SK-N-SH treated with all-trans-retinoic acid at 6 μM for 48 hours (cell line): ENCODE measurements around the gene C17orf113.

ENCODE experiments used
- ATAC-seq: fragments of 200-7000 bp; cut with Tn5 transposase; 3 replicates; pipeline ENCODE4 v1.9.1; 2020; ENCODE audit warnings: mild to moderate bottlenecking, moderate library complexity
- ARNTL ChIP-seq: fragments of 450-650 bp; formaldehyde crosslinking; IDR thresholded peaks from 2 replicates; pipeline ENCODE4 v1.5.0; 2020; ENCODE audit warnings: low read depth, mild to moderate bottlenecking, moderate library complexity, borderline replicate concordance
- BACH2 ChIP-seq: fragments of 250-450 bp; sonication (Bioruptor Pico); IDR thresholded peaks from 2 replicates; pipeline ENCODE4 v1.9.0; 2021; ENCODE audit warnings: mild to moderate bottlenecking, borderline replicate concordance
- CSDC2 ChIP-seq: fragments of 250-450 bp; sonication (Bioruptor Pico); IDR thresholded peaks from 2 replicates; pipeline ENCODE4 v1.5.0; 2020; ENCODE audit warnings: mild to moderate bottlenecking, moderate library complexity
- ESRRG ChIP-seq: fragments of 250-450 bp; sonication (Bioruptor Pico); IDR thresholded peaks from 2 replicates; pipeline ENCODE4 v1.6.1; 2021; ENCODE audit warnings: mild to moderate bottlenecking
- GLIS3 ChIP-seq: fragments of 250-450 bp; sonication (Bioruptor Pico); IDR thresholded peaks from 2 replicates; pipeline ENCODE4 v1.5.0; 2020; ENCODE audit warnings: mild to moderate bottlenecking, moderate library complexity
- OSR1 ChIP-seq: fragments of 250-450 bp; sonication (Bioruptor Pico); IDR thresholded peaks from 2 replicates; pipeline ENCODE4 v1.8.0; 2022; ENCODE audit warnings: moderate library complexity, mild to moderate bottlenecking, inconsistent platforms
- PPARA ChIP-seq: fragments of 250-450 bp; sonication (Bioruptor Pico); IDR thresholded peaks from 2 replicates; pipeline ENCODE4 v1.5.0; 2020; ENCODE audit warnings: mild to moderate bottlenecking, borderline replicate concordance
- RARB ChIP-seq: fragments of 250-450 bp; sonication (Bioruptor Pico); IDR thresholded peaks from 2 replicates; pipeline ENCODE4 v1.8.0; 2021; ENCODE audit warnings: mild to moderate bottlenecking, moderate library complexity
- SNAI2 ChIP-seq: fragments of 250-450 bp; sonication (Bioruptor Pico); IDR thresholded peaks from 2 replicates; pipeline ENCODE4 v1.5.0; 2020; ENCODE audit warnings: mild to moderate bottlenecking, moderate library complexity
- ZC3H10 ChIP-seq: fragments of 250-450 bp; sonication (Bioruptor Pico); IDR thresholded peaks from 2 replicates; pipeline ENCODE4 v1.5.1; 2021; ENCODE audit warnings: mild to moderate bottlenecking, moderate library complexity
- ZFP30 ChIP-seq: fragments of 450-650 bp; formaldehyde crosslinking; IDR thresholded peaks from 2 replicates; pipeline ENCODE4 v1.5.0; 2022; ENCODE audit warnings: mild to moderate bottlenecking, moderate library complexity
- ZNF565 ChIP-seq: fragments of 450-650 bp; formaldehyde crosslinking; conservative IDR thresholded peaks from 2 replicates; pipeline ENCODE4 v1.5.0; 2020; ENCODE audit warnings: low read depth, mild to moderate bottlenecking, moderate library complexity
- ZNF8 ChIP-seq: fragments of 450-650 bp; formaldehyde crosslinking; IDR thresholded peaks from 2 replicates; pipeline ENCODE4 v1.5.0; 2020; ENCODE audit warnings: mild to moderate bottlenecking, moderate library complexity
- TF ChIP-seq, protein P1 (sequence below): fragments of 250-450 bp; sonication (Bioruptor Pico); IDR thresholded peaks from 2 replicates; pipeline ENCODE4 v1.8.0; 2020; ENCODE audit warnings: mild to moderate bottlenecking, moderate library complexity, borderline replicate concordance
- TF ChIP-seq, protein P2 (sequence below): fragments of 250-450 bp; sonication (Bioruptor Pico); IDR thresholded peaks from 2 replicates; pipeline ENCODE4 v1.5.1; 2021; ENCODE audit warnings: mild to moderate bottlenecking, moderate library complexity
- TF ChIP-seq, protein P3 (sequence below): fragments of 250-450 bp; sonication (Bioruptor Pico); IDR thresholded peaks from 2 replicates; pipeline ENCODE4 v1.8.0; 2021; ENCODE audit warnings: low read depth, mild to moderate bottlenecking, moderate library complexity, borderline replicate concordance

C17orf113 gene

DNA sequence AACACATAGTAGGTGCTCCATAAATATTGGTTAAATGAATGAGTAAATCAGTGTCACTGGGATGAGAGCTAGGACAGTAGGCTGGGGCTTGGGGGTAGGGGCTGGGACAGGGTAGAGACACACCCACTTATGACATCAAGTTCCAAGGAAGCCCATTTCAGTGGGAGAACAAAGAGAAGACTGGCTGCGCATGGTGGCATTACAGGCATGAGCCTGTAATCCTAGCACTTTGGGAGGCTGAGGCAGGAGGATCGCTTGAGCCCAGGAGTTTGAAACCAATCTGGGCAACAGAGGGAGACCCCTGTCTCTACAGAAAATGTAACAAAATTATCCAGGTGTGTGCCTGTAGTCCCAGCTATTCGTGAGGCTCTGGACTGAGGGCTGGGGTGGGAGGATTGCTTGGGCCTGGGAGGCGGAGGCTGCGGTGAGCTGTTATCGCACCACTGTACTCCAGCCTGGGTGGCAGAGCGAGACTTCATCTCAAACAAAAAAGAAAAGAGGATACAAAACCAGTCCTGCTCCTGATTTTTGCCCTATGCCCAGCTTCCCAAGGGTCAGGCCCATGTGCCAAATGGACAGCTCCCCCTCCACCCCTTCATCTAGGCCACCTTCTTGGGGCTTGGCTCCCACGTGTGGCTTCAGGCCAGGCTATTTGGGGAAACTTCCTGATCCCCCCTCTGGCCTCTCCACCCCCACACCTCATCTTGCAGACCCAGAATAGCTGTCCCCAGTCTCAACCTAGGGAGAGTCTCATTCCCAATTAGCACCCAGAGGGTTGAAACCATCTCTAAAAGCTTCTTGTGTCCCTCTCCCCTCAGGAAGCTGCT, 40.8 kb upstream of the C17orf113 start:
- TF ChIP-seq, protein P1, sequence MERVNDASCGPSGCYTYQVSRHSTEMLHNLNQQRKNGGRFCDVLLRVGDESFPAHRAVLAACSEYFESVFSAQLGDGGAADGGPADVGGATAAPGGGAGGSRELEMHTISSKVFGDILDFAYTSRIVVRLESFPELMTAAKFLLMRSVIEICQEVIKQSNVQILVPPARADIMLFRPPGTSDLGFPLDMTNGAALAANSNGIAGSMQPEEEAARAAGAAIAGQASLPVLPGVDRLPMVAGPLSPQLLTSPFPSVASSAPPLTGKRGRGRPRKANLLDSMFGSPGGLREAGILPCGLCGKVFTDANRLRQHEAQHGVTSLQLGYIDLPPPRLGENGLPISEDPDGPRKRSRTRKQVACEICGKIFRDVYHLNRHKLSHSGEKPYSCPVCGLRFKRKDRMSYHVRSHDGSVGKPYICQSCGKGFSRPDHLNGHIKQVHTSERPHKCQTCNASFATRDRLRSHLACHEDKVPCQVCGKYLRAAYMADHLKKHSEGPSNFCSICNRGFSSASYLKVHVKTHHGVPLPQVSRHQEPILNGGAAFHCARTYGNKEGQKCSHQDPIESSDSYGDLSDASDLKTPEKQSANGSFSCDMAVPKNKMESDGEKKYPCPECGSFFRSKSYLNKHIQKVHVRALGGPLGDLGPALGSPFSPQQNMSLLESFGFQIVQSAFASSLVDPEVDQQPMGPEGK (CRISPR knock-in tag), result no peak
- TF ChIP-seq ZNF565 (CRISPR knock-in tag), result no peak
- TF ChIP-seq ZC3H10 (CRISPR knock-in tag), result no peak
- TF ChIP-seq, protein P2, sequence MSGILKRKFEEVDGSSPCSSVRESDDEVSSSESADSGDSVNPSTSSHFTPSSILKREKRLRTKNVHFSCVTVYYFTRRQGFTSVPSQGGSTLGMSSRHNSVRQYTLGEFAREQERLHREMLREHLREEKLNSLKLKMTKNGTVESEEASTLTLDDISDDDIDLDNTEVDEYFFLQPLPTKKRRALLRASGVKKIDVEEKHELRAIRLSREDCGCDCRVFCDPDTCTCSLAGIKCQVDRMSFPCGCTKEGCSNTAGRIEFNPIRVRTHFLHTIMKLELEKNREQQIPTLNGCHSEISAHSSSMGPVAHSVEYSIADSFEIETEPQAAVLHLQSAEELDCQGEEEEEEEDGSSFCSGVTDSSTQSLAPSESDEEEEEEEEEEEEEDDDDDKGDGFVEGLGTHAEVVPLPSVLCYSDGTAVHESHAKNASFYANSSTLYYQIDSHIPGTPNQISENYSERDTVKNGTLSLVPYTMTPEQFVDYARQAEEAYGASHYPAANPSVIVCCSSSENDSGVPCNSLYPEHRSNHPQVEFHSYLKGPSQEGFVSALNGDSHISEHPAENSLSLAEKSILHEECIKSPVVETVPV (CRISPR knock-in tag), result no peak
- TF ChIP-seq OSR1 (CRISPR knock-in tag), result no peak
- TF ChIP-seq ESRRG (CRISPR knock-in tag), result no peak
- no peak for TF ChIP-seq ZFP30
- TF ChIP-seq RARB (CRISPR knock-in tag), result no peak
- TF ChIP-seq ZNF8 (CRISPR knock-in tag), result no peak
- ATAC-seq, result no peak

DNA sequence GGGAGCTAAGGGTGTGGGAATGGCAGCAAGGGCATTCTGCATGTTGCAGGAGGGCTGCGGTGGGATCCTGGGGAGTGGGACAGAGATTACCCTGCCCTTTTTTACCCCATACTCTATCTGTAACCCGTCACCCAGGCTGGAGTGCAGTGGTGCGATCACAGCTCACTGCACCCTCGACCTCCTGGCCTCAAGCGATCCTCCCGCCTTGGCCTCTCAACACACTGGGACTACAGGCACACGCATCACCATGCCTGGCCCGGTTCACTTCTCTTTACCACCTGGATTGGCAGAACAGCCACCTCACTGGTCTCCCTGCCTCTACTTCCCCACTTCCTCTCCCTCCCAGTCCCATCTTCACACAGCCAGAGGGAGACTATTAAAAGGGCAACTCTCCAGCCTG, 38.3 kb upstream of the C17orf113 start:
- no peak for TF ChIP-seq BACH2 (CRISPR knock-in tag)
- TF ChIP-seq ZFP30, result no peak
- TF ChIP-seq, protein P3, sequence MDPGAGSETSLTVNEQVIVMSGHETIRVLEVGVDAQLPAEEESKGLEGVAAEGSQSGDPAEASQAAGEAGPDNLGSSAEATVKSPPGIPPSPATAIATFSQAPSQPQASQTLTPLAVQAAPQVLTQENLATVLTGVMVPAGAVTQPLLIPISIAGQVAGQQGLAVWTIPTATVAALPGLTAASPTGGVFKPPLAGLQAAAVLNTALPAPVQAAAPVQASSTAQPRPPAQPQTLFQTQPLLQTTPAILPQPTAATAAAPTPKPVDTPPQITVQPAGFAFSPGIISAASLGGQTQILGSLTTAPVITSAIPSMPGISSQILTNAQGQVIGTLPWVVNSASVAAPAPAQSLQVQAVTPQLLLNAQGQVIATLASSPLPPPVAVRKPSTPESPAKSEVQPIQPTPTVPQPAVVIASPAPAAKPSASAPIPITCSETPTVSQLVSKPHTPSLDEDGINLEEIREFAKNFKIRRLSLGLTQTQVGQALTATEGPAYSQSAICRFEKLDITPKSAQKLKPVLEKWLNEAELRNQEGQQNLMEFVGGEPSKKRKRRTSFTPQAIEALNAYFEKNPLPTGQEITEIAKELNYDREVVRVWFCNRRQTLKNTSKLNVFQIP (CRISPR knock-in tag), result no peak
- no peak for TF ChIP-seq SNAI2
- no peak for TF ChIP-seq ARNTL
- no peak for ATAC-seq

DNA sequence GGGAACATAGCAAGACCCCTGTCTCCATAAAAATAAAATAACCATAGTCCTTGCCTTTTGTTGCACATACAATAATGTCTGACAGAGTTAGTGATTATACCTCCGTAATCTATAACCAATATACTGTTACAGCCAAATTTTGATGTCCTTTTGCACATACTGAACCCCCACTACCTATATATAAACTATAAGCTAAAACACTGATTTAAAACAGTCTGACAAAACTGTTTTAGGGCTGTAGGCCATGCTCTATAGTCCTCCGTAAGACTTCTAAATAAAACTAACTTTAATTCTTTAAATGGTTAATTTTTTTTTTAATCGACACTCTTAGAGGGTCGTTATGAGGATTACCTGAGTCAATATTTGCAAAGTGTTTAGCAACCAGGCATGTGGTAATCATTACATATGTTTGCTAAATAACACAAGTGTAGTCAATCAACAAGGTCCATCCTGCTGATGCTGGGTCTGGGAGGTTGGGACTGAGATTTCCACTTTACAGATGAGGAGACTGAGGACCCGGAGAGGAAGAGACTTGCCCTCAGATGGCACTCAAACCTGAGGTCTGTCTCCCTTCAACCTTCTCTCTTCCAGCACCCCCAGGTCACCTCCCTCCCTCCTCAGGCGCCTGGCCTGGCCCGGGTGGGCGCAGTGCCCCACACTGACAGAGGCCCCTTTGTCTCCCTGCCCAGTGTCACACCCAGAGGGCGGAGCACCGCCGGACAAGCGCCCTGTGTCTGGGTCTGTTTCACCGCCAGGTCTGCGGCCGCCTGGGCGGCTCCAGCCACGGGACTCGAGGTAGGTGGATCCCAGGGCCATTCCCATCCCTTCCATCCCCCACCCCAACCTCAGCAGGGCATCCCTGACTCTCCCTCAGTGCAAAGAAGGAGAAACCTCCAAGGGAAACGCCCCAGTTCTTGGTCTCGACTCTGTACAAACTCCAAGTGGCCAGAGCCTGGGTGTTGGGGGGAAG, 37.6 kb upstream of the C17orf113 start:
- no peak for ATAC-seq
- TF ChIP-seq GLIS3 (CRISPR knock-in tag) (no peak), BACH2 (CRISPR knock-in tag) (no peak), ZC3H10 (CRISPR knock-in tag) (no peak), ZFP30 (no peak), OSR1 (CRISPR knock-in tag) (no peak)
- TF ChIP-seq, protein P1 (CRISPR knock-in tag), result no peak

DNA sequence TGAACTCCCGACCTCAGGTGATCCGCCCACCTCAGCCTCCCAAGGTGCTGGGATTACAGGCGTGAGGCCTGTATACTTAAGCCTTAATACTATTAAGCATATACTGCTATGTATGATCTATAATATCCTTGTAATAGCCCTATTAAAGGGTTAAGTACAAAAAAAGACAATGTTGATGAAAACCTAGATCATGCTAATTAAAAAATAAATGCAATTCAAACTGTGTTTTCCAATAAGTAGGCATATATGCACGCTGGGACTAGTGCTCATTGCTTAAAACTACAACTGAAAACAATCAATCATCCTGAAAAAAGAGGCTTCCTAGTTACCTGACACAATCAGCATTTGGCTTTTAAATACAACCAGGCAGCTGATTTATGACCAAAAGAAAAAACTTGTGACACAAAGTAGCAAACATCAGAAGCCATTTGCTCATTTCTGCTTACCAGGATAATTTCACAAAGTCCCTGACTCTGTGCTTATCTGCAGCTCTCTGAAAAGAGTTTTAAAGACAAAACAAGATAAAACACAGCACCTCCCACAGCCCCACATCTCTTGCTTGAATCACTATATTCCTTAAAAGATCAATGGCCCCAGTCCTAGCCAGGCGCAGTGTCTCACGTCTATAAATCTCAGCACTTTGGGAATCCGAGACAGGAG, 36.8 kb upstream of the C17orf113 start:
- no peak for TF ChIP-seq RARB (CRISPR knock-in tag)
- no peak for TF ChIP-seq ZNF565 (CRISPR knock-in tag)
- no peak for TF ChIP-seq CSDC2 (CRISPR knock-in tag)
- TF ChIP-seq SNAI2, result no peak
- TF ChIP-seq PPARA, result no peak
- TF ChIP-seq, protein P3 (CRISPR knock-in tag), result no peak
- TF ChIP-seq, protein P2 (CRISPR knock-in tag), result no peak
- no peak for ATAC-seq
